K562 (cell line): ENCODE results near the gene TULP3. TPM values are rescaled to one million over a fixed set of nuclear protein-coding genes. Genes with fewer than 3 reads are reported as not detected.

Experiments used
- ATAC-seq: fragments of 200-7000 bp; cut with Tn5 transposase; 3 replicates; pipeline ENCODE4 v1.9.1; 2020; ENCODE audit warnings: moderate library complexity
- BruUV-seq: library from RNA; stranded (reverse); fragments of 400-500 nt; replicated peaks from 2 replicates; lab custom pipeline; 2021; lab: Mats Ljungman, UMichigan
- CTCF ChIA-PET: fragments of 300-600 bp; formaldehyde crosslinking; extraction: SDS; loops from one replicate; lab custom pipeline; 2021; ENCODE audit warnings: low intra/inter-chr PET ratio; lab: Yijun Ruan, JAX
- POLR2A ChIA-PET: fragments of 300-600, 350-650 bp; sonication (Branson Sonifier 250); formaldehyde crosslinking; extraction: SDS; loops from one replicate; lab custom pipeline; 2021; ENCODE audit warnings: antibody characterized with exemption, inconsistent platforms; lab: Yijun Ruan, JAX
- DNase-seq, 4 experiments: peaks; one replicate each; pipeline versions ENCODE4 v3.0.0 to v3.0.0-alpha.2; 2011 to 2018; ENCODE audit warnings: low spot score in 3 of 4, mixed read lengths in 3 of 4; ENCODE audit errors: extremely low read depth in 1 of 4
- FAIRE-seq: peaks from 2 replicates; lab custom pipeline; 2011; peaks lifted over from hg19 to GRCh38; lab: Jason Lieb, UNC
- H2AFZ ChIP-seq: 2 replicates; pipeline ENCODE4 v1.6.0; 2011; ENCODE audit warnings: low read depth, low read length, control low read depth, inconsistent platforms
- H3K27ac ChIP-seq: fragments of 200-600 bp; 3 replicates; pipeline ENCODE4 v1.8.0; 2011; ENCODE audit warnings: low read depth, mild to moderate bottlenecking, control low read depth, inconsistent platforms, low read length, moderate library complexity, mixed read lengths; ENCODE audit errors: extremely low read depth
- H3K27me3 ChIP-seq, 2 experiments: fragments of 300-600 bp in 1 of 2; 2 replicates in 1 of 2; 3 replicates in 1 of 2; pipeline versions ENCODE4 v1.6.0 to v1.8.0; 2011; ENCODE audit warnings: inconsistent platforms in 2 of 2, low read length in 2 of 2, mild to moderate bottlenecking in 1 of 2, mixed read lengths in 1 of 2, moderate library complexity in 1 of 2; ENCODE audit not compliant: control insufficient read depth in 2 of 2, insufficient read depth in 2 of 2
- H3K36me3 ChIP-seq: fragments of 300-600 bp; 3 replicates; pipeline ENCODE4 v1.8.0; 2011; ENCODE audit warnings: mild to moderate bottlenecking, low read length, inconsistent platforms; ENCODE audit not compliant: control insufficient read depth, insufficient read depth
- H3K4me1 ChIP-seq, 2 experiments: fragments of 200-600 bp in 1 of 2; replicated peaks in 1 of 2; 2 replicates in 1 of 2; 3 replicates in 1 of 2; pipeline versions ENCODE4 v1.5.1 to v1.8.0; 2011; ENCODE audit warnings: inconsistent platforms in 2 of 2, low read length in 2 of 2, mild to moderate bottlenecking in 1 of 2, mixed read lengths in 1 of 2, moderate library complexity in 1 of 2; ENCODE audit not compliant: control insufficient read depth in 2 of 2, insufficient read depth in 2 of 2
- H3K4me2 ChIP-seq: 2 replicates; pipeline ENCODE4 v1.6.1; 2011; ENCODE audit warnings: low read length, control low read depth, inconsistent platforms, mixed read lengths; ENCODE audit not compliant: insufficient read depth
- H3K4me3 ChIP-seq: fragments of 200-600 bp; sonication (generic), shearing (Covaris generic); 2 replicates; pipeline ENCODE4 v1.5.1; 2016; ENCODE audit warnings: control low read depth, inconsistent platforms
- H3K79me2 ChIP-seq: fragments of 200-600 bp; 3 replicates; pipeline ENCODE4 v1.8.0; 2011; ENCODE audit warnings: low read length, inconsistent platforms; ENCODE audit not compliant: control insufficient read depth, insufficient read depth
- H3K9ac ChIP-seq, 2 experiments: 2 replicates each; pipeline versions ENCODE4 v1.6.0 to v1.6.1; 2011; ENCODE audit warnings: low read depth in 2 of 2, low read length in 2 of 2, control low read depth in 1 of 2, inconsistent platforms in 1 of 2, mild to moderate bottlenecking in 1 of 2, mixed read lengths in 1 of 2; ENCODE audit not compliant: insufficient read depth in 1 of 2
- H3K9me1 ChIP-seq: one replicate; pipeline ENCODE4 v1.6.0; 2011; ENCODE audit warnings: inconsistent platforms, mild to moderate bottlenecking, low read length, moderate library complexity; ENCODE audit not compliant: control insufficient read depth, insufficient read depth
- H3K9me3 ChIP-seq: replicated peaks from 2 replicates; pipeline ENCODE4 v1.5.1; 2011; ENCODE audit warnings: low read depth, low read length, inconsistent platforms; ENCODE audit not compliant: control insufficient read depth, insufficient read depth
- H4K20me1 ChIP-seq: replicated peaks from 2 replicates; pipeline ENCODE4 v1.6.1; 2011; ENCODE audit warnings: low read length, inconsistent platforms, mixed read lengths; ENCODE audit not compliant: control insufficient read depth, insufficient read depth
- DMBX1 ChIP-seq: fragments of 250-450 bp; sonication (Bioruptor Pico); IDR thresholded peaks from 2 replicates; pipeline ENCODE4 v1.8.0; 2022; ENCODE audit warnings: inconsistent platforms, mild to moderate bottlenecking, moderate library complexity, borderline replicate concordance
- HLTF ChIP-seq: fragments of 450-650 bp; IDR thresholded peaks from 2 replicates; pipeline ENCODE4 v1.6.1; 2016
- MXI1 ChIP-seq: IDR thresholded peaks from 2 replicates; pipeline ENCODE4 v1.6.1; 2011; ENCODE audit warnings: low read depth, mild to moderate bottlenecking, improper control_type of control experiment, low read length
- NFXL1 ChIP-seq: fragments of 450-650 bp; formaldehyde crosslinking; IDR thresholded peaks from 2 replicates; pipeline ENCODE4 v1.4.0; 2021; ENCODE audit warnings: mild to moderate bottlenecking
- SMAD3 ChIP-seq: fragments of 450-650 bp; formaldehyde crosslinking; conservative IDR thresholded peaks from 2 replicates; pipeline ENCODE4 v1.4.0; 2020; ENCODE audit warnings: mild to moderate bottlenecking
- TEAD4 ChIP-seq, 2 experiments: sonication (generic) in 1 of 2; formaldehyde crosslinking in 1 of 2; IDR thresholded peaks; 2 replicates each; pipeline versions ENCODE4 v1.6.1 to v1.8.0; 2012 to 2022; ENCODE audit warnings: borderline replicate concordance in 1 of 2, inconsistent platforms in 1 of 2, low read length in 1 of 2, mild to moderate bottlenecking in 1 of 2, missing genetic modification reagents in 1 of 2
- TRIM24 ChIP-seq, 2 experiments: fragments of 450-650 bp; IDR thresholded peaks; 2 replicates each; pipeline ENCODE4 v1.6.1; 2016
- ZBTB40 ChIP-seq, 2 experiments: fragments of 450-650 bp in 1 of 2; sonication (generic) in 1 of 2; formaldehyde crosslinking in 1 of 2; IDR thresholded peaks; 2 replicates each; pipeline versions ENCODE4 v1.7.1 to v1.9.0; 2016 to 2022; ENCODE audit warnings: inconsistent platforms in 1 of 2, mild to moderate bottlenecking in 1 of 2, missing genetic modification reagents in 1 of 2
- ZNF408 ChIP-seq: fragments of 250-450 bp; sonication (Bioruptor Pico); IDR thresholded peaks from 2 replicates; pipeline ENCODE4 v1.4.0; 2020; ENCODE audit warnings: low read depth, mild to moderate bottlenecking, moderate library complexity
- ZNF551 ChIP-seq: fragments of 250-450 bp; sonication (Bioruptor Pico); IDR thresholded peaks from 2 replicates; pipeline ENCODE4 v1.5.0; 2021; ENCODE audit warnings: mild to moderate bottlenecking, moderate library complexity
- ZSCAN32 ChIP-seq: fragments of 450-650 bp; formaldehyde crosslinking; IDR thresholded peaks from 2 replicates; pipeline ENCODE4 v1.4.0; 2020; ENCODE audit warnings: mild to moderate bottlenecking, moderate library complexity
- WGBS: fragments of 100-300 bp; shearing (Covaris generic); methylation state at CpG from one replicate; pipeline ENCODE4 v1.1.6; 2016; ENCODE audit warnings: low coverage, mixed read lengths; ENCODE audit not compliant: insufficient coverage; ENCODE audit errors: missing lambda C conversion rate; 5-methylcytosine and 5-hydroxymethylcytosine counted together
- in situ Hi-C: fragments of 300-500 bp; cut with MboI; formaldehyde crosslinking; loops from 4 replicates; pipeline ENCODE4 v1.15.0; 2018; ENCODE audit warnings: inconsistent platforms, mixed read lengths
- intact Hi-C: fragments of 100-400 bp; cut with micrococcal nuclease; formaldehyde crosslinking; loops from 2 replicates; pipeline ENCODE4 v1.14.2; 2022
- polyA plus RNA-seq, 8 experiments: library from polyadenylated mRNA; depleted of rRNA in 4 of 8; stranded (reverse) in 5 of 8; unstranded in 3 of 8; fragments of >200 nt; fragmentation: Nextera tagmentation in 2 of 8; fragmentation: Illumina TruSeq in 1 of 8; extraction: Ambion mirVana in 2 of 8; extraction: Trizol in 1 of 8; gene quantifications; 2 replicates each; pipeline versions ENCODE4 v1.2.1 to v1.2.3, GENCODE V29; 2011 to 2014; ENCODE audit warnings: inconsistent platforms in 1 of 8, missing spikeins in 1 of 8
- total RNA-seq, 7 experiments: library from RNA; depleted of rRNA in 6 of 7; stranded (reverse); fragments of >200 nt in 6 of 7; fragmentation: Illumina TruSeq in 2 of 7; extraction: Trizol in 2 of 7; gene quantifications; 2 replicates each; pipeline versions ENCODE4 v1.2.1 to v1.2.3, GENCODE V29; 2011 to 2021; ENCODE audit warnings: low replicate concordance in 1 of 7
- TF ChIP-seq, protein P1 (sequence below), 3 experiments: fragments of 200-800 bp in 1 of 3; sonication (Bioruptor generic) in 1 of 3; sonication (generic) in 1 of 3; formaldehyde crosslinking in 1 of 3; IDR thresholded peaks; 2 replicates each; pipeline versions ENCODE4 v1.6.1 to v1.8.0; 2016 to 2022; ENCODE audit warnings: mild to moderate bottlenecking in 2 of 3, missing compliant biosample characterization in 2 of 3, missing genetic modification characterization in 2 of 3, missing genetic modification reagents in 1 of 3

The TULP3 gene
- total and polyA plus RNA-seq, 9 of the 15 experiments (the other 6 are each of a cell fraction or from before 2014, with no cell fraction given), result 3.6 to 13.3 (median 7.3) TPM

DNA sequence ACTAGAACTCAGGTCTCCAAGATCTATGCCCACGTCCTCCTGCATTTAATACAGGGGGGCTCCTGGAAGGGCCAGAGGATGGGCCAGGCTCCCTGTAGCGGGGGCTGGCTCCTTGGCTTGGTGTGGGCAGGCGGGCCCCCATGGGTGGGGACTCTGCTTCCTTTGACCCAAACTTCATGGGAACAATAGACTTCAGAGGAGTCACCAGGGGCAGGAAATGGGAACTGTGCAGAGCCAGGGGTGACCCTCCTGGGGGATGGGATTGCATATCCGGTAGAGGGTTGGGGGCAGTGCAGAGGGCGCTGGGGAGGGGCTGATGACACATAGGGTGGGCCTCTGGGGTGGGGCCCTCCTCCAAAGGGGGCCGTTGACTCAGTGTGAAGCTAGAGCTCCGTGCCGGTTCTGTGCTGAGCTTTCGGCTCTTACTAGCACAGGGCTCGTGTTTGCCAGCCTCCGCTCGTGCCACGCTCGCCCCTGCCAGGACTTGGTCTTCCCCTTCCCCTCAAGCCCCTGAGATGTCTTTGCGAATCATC is 73.1 kb downstream of the TULP3 start:
- H3K4me3 ChIP-seq, result no peak overlapping the region
- DNase-seq, result no peak
- 0 out of 2 replicates have a peak overlapping the region, but pooled peaks have one; percentile 32 for H3K4me2 ChIP-seq
- no peaks in the 10 kb centered on the region for H3K27me3 ChIP-seq
- no peaks in the 10 kb centered on the region for H3K9me3 ChIP-seq
- H3K27ac ChIP-seq, result no peak overlapping the region
- no peak overlapping the region for H2AFZ ChIP-seq
- CTCF ChIA-PET, result no interaction called here
- WGBS, result 79% methylated on average over 3 of the region's 15 CpGs
- peaks cover 18 to 35% of the 10 kb centered on the region in 2 experiments; a peak in 4 of 5 replicates for H3K4me1 ChIP-seq
- H3K9me1 ChIP-seq, result peaks cover 3% of the 10 kb centered on the region
- POLR2A ChIA-PET, result interaction anchor here (1.4 kb wide), 1 partner anchor 19 kb away, joined by 5 read pairs; no protein-coding TSS in a partner anchor
- peaks cover 8% of the 10 kb centered on the region; the same call in 2 of the 3 replicates for H3K36me3 ChIP-seq
- intact Hi-C loops, result loop anchor here (5.0 kb wide), 1 partner anchor 33 kb away; no protein-coding TSS in a partner anchor
- H3K79me2 ChIP-seq, result peaks cover 57% of the 10 kb centered on the region
- ATAC-seq, result no peak
- H3K9ac ChIP-seq, result peak overlapping the region in 1 of 2 experiments; percentile 74; a peak in 1 of 4 replicates
- in situ Hi-C loops, result no loop called here
- BruUV-seq, result no TSS peak
- no peaks in the 10 kb centered on the region; the same call in 1 of the 2 replicates for H4K20me1 ChIP-seq
- FAIRE-seq, result no peak
- TF ChIP-seq TRIM24 (IDR thresholded peaks at IDR 0.05), result no peak
- no peak for TF ChIP-seq DMBX1
- TF ChIP-seq HLTF, result no peak
- no peak for TF ChIP-seq TEAD4 (IDR thresholded peaks at IDR 0.05; ENCODE audit: low read length)
- TF ChIP-seq TEAD4 (CRISPR knock-in tag; IDR thresholded peaks at IDR 0.05; ENCODE audit: borderline replicate concordance), result no peak
- no peak for TF ChIP-seq SMAD3 (CRISPR knock-in tag)
- no peak for TF ChIP-seq ZNF408 (CRISPR knock-in tag)
- TF ChIP-seq ZSCAN32 (CRISPR knock-in tag), result no peak
- TF ChIP-seq ZBTB40 (IDR thresholded peaks at IDR 0.05), result no peak
- no peak for TF ChIP-seq ZBTB40 (CRISPR knock-in tag; IDR thresholded peaks at IDR 0.05)
- TF ChIP-seq, protein P1, sequence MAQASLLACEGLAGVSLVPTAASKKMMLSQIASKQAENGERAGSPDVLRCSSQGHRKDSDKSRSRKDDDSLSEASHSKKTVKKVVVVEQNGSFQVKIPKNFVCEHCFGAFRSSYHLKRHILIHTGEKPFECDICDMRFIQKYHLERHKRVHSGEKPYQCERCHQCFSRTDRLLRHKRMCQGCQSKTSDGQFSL (CRISPR knock-in tag; IDR thresholded peaks at IDR 0.05), result no peak
- TF ChIP-seq, protein P1 (tag; IDR thresholded peaks at IDR 0.05), result no peak
- TF ChIP-seq MXI1, result no peak
- TF ChIP-seq ZNF551 (CRISPR knock-in tag), result no peak
- no peak for TF ChIP-seq NFXL1 (CRISPR knock-in tag)
